Stomach (tissue), 4 donors: ENCODE results near the gene MAPK7.

Experiments
- CTCF ChIP-seq, 7 experiments: fragments of 450-650 bp in 4 of 7; fragments of 200-600 bp in 3 of 7; sonication (generic) in 3 of 7; IDR thresholded peaks; one replicate each; pipeline ENCODE4 v1.5.1; 2016 to 2019; ENCODE audit warnings: antibody characterized with exemption in 7 of 7, control low read depth in 2 of 7, mild to moderate bottlenecking in 1 of 7
- POLR2A ChIP-seq, 4 donors: fragments of 450-650 bp; IDR thresholded peaks; one replicate each; pipeline ENCODE4 v1.6.1; 2016; ENCODE audit warnings: antibody characterized with exemption in 4 of 4, control low read depth in 2 of 4, mild to moderate bottlenecking in 1 of 4, moderate library complexity in 1 of 4
- POLR2AphosphoS5 ChIP-seq, 3 donors: sonication (generic); formaldehyde crosslinking; IDR thresholded peaks; one replicate each; pipeline ENCODE4 v1.6.1; 2016; ENCODE audit warnings: antibody characterized with exemption in 3 of 3

- TF ChIP-seq POLR2A (IDR thresholded peaks at IDR 0.05) (no peak), CTCF (IDR thresholded peaks at IDR 0.05) (no peak), POLR2AphosphoS5 (IDR thresholded peaks at IDR 0.05) (no peak)
These were observed 2.6 kb upstream of the MAPK7 start for GRCh38 chr17:19375732-19376131.
